GM21529 (cell line): ENCODE measurements around the gene VARS2.
"Not testable (repeated sequence)": the region's sequence is repeated elsewhere in the genome, so short reads cannot be mapped to it uniquely, and the experiment has no call there.

Source experiments
- ATAC-seq: cut with Tn5 transposase; IDR thresholded peaks from one replicate; pipeline ENCODE4 v1.9.1; 2021; ENCODE audit not compliant: unreplicated experiment

VARS2 gene

DNA sequence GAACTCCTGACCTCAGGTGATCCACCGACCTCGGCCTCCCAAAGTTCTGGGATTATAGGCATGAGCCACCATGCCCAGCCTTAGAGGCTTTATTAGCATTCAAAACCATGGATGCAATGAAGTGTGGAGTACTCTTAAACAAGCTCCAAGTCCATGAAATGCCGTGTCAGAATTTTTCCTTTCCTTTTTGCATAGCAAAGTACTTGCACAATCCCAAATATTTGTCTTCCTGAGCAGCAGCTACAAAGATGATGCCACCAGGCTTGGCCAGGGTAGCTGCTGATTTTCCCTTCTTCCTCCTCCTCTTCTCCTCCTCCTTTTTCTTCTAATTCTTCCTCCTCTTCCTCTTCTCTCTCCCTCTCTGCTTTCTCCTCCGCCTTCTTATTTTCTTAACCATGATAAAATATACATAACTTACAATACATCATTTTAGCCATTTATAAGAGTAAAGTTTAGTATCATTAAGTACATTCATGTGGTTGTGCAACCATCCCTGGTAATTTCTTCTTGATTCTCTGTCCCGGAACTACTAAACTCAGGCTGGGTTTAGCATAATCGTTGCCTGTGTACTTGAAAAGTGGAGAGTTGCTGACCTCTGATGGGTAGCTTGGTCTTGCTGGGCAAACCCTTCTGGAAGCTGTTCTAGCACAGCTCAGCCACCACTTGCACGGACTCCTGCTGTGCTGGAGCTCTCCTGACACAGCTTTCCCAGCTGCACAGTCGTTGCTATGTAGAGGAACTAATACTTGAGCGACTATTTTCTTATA is 47.1 kb downstream of the VARS2 start:
- no peak for ATAC-seq

- no peak for ATAC-seq
Observed at GRCh38 chr6:30962716-30963115, 48.7 kb downstream of the VARS2 start.

DNA sequence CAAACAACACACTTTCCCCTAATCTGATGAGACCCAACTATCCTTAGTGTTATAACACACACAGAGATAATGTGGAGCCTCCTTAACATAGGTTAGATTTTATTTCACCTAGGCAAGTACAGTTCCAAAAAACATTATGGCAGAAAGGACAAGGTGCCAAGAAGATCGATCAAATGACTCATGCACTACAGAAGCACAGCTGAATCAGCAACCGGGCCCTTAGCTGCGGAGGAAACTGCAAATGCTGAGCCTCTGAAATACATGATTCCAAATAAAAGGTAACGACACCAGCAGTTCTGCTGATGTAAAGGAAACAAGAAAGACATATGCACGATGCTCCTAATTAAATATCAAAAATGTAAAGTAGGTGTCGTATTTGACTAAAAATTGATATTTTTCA is 49.6 kb downstream of the VARS2 start:
- no peak for ATAC-seq

- ATAC-seq: no peak
Observed at GRCh38 chr6:30964075-30964474, 50.0 kb downstream of the VARS2 start.

DNA sequence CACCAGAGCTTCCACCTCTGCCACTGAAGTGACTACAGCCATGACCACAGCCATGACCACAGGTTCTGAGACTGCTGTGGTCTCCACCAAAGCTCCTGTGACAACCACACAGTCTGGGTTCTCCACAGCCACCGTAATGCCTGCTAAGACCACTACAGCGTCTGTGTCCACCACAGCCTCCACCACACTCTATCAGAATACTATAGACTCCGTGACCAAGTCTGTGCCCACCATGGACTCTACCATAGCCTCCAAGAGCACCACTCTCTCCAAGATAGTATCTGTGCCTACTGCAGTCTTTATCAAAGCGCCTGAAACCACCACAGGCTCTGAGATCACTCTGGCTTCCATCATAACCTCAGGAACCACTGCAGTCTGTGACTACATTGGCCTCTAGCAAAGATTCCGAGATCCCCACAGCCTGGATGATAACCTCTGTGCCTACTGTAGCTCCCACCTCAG is 51.1 kb downstream of the VARS2 start:
- ATAC-seq: no peak

DNA sequence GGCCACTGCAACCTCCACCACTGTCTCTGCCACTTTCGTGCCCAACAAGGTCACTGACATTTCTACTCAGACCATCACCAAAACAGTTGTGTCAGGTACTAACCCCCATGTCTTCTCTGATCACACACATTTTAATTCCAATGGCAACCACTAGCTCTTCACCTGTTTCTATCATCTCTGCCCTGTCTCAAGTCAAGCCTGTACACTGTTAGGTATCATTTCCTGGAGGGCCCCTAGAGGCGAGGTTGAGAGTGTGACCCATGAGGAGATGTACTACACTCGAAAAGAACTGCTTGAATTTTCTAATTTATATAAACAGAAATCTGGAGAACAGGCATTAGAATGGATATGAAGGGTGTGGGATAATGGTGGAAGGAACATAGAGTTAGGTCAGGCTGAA is 52.1 kb downstream of the VARS2 start:
- ATAC-seq: no peak

DNA sequence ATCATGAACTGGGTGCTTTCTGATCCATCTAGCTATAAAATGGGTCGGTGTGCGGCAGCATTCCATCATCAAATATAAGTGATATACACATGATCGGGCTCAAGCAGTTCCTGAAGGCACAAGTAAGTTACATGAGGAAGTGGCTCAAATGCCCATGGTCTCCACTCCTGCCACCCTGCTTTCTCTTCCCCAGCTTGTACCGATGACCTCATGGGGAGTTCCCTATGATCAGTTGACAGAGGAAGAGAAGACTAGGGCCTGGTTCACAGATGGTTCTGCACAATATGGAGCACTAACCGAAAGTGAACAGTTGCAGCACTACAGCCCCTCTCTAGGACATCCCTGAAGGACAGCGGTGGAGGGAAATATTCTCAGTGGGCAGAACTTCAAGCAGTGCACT is 55.1 kb downstream of the VARS2 start:
- ATAC-seq: not testable (repeated sequence)

- ATAC-seq: no peak
Observed at GRCh38 chr6:30970946-30971345, 56.9 kb downstream of the VARS2 start.

DNA sequence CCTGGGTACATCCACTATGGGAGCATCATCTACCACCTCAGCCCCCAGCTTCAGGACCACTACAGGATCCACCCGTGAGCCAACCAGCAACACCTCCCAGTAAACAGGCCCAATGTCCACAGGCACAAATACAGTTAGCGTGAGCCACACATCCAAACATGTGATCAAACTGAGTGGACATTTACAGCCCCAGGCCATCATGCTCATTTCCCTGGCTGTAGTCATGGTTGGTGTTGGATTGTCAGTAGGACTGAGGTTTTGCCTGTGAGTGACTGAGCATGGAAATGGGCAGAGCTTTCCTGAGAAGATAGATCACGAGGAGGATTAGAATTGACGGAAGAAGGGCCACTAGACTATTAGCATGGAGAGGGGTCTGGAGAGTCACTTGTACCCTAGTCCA is 58.8 kb downstream of the VARS2 start:
- ATAC-seq: no peak

DNA sequence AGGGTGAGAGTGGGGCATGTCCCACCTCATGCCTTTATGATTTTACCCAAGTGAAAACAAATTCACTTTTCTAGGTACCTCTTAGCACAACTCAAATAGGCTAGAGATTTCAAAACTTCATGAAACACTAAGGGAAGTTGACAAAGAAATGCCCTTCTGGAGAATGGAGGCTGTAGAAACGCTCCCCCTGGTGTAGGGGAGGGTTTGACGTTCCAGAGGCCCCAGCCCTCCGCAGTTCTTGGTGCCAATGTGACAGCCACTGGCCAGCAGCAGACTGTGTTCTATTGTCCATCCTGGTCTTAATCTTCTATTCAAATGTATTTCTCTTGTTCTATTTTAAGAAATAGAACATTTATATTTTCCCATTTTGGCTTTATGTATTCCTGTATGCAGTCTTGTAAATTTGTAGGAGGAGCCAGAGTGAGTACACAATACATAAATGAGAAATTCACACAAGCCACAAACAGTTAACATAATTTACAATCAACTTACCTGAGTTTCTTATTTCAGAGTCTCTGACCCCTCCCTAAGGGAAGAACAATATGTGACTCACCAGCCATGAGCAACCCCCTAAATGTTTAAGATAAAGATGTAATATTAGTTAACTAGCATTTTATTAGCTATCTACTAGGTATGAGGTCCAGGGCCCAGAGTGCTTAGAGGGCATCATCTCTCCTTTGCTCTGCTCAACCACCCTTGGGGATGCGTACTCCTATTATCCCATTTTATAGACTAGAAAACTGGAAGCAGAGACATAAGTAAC is 60.6 kb downstream of the VARS2 start:
- ATAC-seq: no peak
